HEK293T (cell line): ENCODE measurements around the gene MMP24.

Experiments used
- CTCF ChIA-PET: fragments of 350-600 bp; formaldehyde crosslinking; extraction: SDS; loops from one replicate; lab custom pipeline; 2021; ENCODE audit warnings: antibody characterized with exemption, inconsistent platforms; lab: Yijun Ruan, JAX
- POLR2A ChIA-PET: fragments of 350-600 bp; formaldehyde crosslinking; extraction: SDS; loops from one replicate; lab custom pipeline; 2020; ENCODE audit warnings: antibody characterized with exemption, inconsistent platforms; lab: Yijun Ruan, JAX
- DNase-seq: peaks from one replicate; pipeline ENCODE4 v3.0.0; 2012; ENCODE audit warnings: mixed read lengths; ENCODE audit errors: extremely low spot score
- ARNT ChIP-seq: fragments of 450-650 bp; IDR thresholded peaks from 2 replicates; pipeline ENCODE4 v1.6.1; 2017; ENCODE audit warnings: mild to moderate bottlenecking
- BHLHE40 ChIP-seq: fragments of 450-650 bp; IDR thresholded peaks from 2 replicates; pipeline ENCODE4 v1.6.1; 2016; ENCODE audit warnings: mild to moderate bottlenecking, moderate library complexity, borderline replicate concordance
- CTBP1 ChIP-seq: fragments of 450-650 bp; IDR thresholded peaks from 2 replicates; pipeline ENCODE4 v1.6.1; 2016; ENCODE audit warnings: borderline replicate concordance
- ELF4 ChIP-seq: fragments of 450-650 bp; IDR thresholded peaks from 2 replicates; pipeline ENCODE4 v1.6.1; 2017; ENCODE audit warnings: antibody characterized with exemption
- FOXA1 ChIP-seq: fragments of 450-650 bp; IDR thresholded peaks from 2 replicates; pipeline ENCODE4 v1.6.1; 2016; ENCODE audit warnings: mild to moderate bottlenecking
- FOXK2 ChIP-seq: fragments of 450-650 bp; IDR thresholded peaks from 2 replicates; pipeline ENCODE4 v1.6.1; 2016; ENCODE audit warnings: mild to moderate bottlenecking
- FOXM1 ChIP-seq: fragments of 450-650 bp; IDR thresholded peaks from 2 replicates; pipeline ENCODE4 v1.6.1; 2017; ENCODE audit warnings: mild to moderate bottlenecking, borderline replicate concordance
- HDGF ChIP-seq: fragments of 450-650 bp; IDR thresholded peaks from 2 replicates; pipeline ENCODE4 v1.6.1; 2017; ENCODE audit warnings: antibody characterized with exemption, borderline replicate concordance
- L3MBTL2 ChIP-seq: fragments of 450-650 bp; conservative IDR thresholded peaks from 2 replicates; pipeline ENCODE4 v1.6.1; 2016; ENCODE audit warnings: mild to moderate bottlenecking
- LEF1 ChIP-seq: fragments of 450-650 bp; IDR thresholded peaks from 2 replicates; pipeline ENCODE4 v1.6.1; 2017; ENCODE audit warnings: mild to moderate bottlenecking, borderline replicate concordance
- NFRKB ChIP-seq: fragments of 450-650 bp; IDR thresholded peaks from 2 replicates; pipeline ENCODE4 v1.6.1; 2016; ENCODE audit warnings: mild to moderate bottlenecking, moderate library complexity
- PKNOX1 ChIP-seq: fragments of 450-650 bp; IDR thresholded peaks from 2 replicates; pipeline ENCODE4 v1.6.1; 2016
- SP1 ChIP-seq: fragments of 450-650 bp; IDR thresholded peaks from 2 replicates; pipeline ENCODE4 v1.6.1; 2017
- SUZ12 ChIP-seq: fragments of 450-650 bp; IDR thresholded peaks from 2 replicates; pipeline ENCODE4 v1.6.1; 2016; ENCODE audit warnings: mild to moderate bottlenecking
- TARDBP ChIP-seq: fragments of 450-650 bp; IDR thresholded peaks from 2 replicates; pipeline ENCODE4 v1.6.1; 2016
- ZNF384 ChIP-seq: fragments of 450-650 bp; IDR thresholded peaks from 2 replicates; pipeline ENCODE4 v1.6.1; 2016

The MMP24 gene

GRCh38 chr20:35286899-35287508 is 60.5 kb downstream of the MMP24 start:
- CTCF ChIA-PET, result interaction anchor here (0.6 kb wide), 1 partner anchor 15 kb away, joined by 3 read pairs; no protein-coding TSS in a partner anchor
- DNase-seq, result no peak
- POLR2A ChIA-PET, result interaction anchor here (1.8 kb wide), 1 partner anchor 168 kb away, joined by 6 read pairs; the partner anchor contains the start of gene CEP250
- no peak for TF ChIP-seq SP1
- no peak for TF ChIP-seq FOXK2
- TF ChIP-seq ZNF384, result no peak
- TF ChIP-seq FOXM1, result no peak
- no peak for TF ChIP-seq TARDBP
- no peak for TF ChIP-seq PKNOX1
- no peak for TF ChIP-seq FOXA1
- TF ChIP-seq ELF4, result no peak
- no peak for TF ChIP-seq NFRKB

- no peak for DNase-seq
- TF ChIP-seq FOXK2 (no peak), SP1 (no peak), ELF4 (no peak), CTBP1 (no peak), HDGF (no peak), PKNOX1 (no peak), TARDBP (no peak), FOXM1 (no peak), FOXA1 (no peak), ARNT (no peak)
- ChIA-PET POLR2A (interaction anchor here (1.8 kb wide), 1 partner anchor 167 kb away, joined by 6 read pairs; the partner anchor contains the start of gene CEP250), CTCF (no interaction called here)
These were observed 61.2 kb downstream of the MMP24 start for GRCh38 chr20:35287509-35288324.

GRCh38 chr20:35288325-35289060 is 62.0 kb downstream of the MMP24 start:
- ChIA-PET CTCF (interaction anchor here (0.6 kb wide), 1 partner anchor 16 kb away, joined by 3 read pairs; no protein-coding TSS in a partner anchor), POLR2A (no interaction called here)
- TF ChIP-seq LEF1 (no peak), FOXM1 (no peak)

GRCh38 chr20:35290186-35290886 is 63.8 kb downstream of the MMP24 start:
- TF ChIP-seq FOXA1 (no peak), LEF1 (no peak), TARDBP (no peak), CTBP1 (no peak), SUZ12 (no peak)
- no peak for DNase-seq
- POLR2A ChIA-PET, result interaction anchor here (1.3 kb wide), 1 partner anchor 164 kb away, joined by 3 read pairs; no protein-coding TSS in a partner anchor
- CTCF ChIA-PET, result no interaction called here

More at GRCh38 chr20:35288325-35289060, 62.0 kb downstream of the MMP24 start:
- DNase-seq, result no peak

- no peak for DNase-seq
- ChIA-PET CTCF (no interaction called here), POLR2A (no interaction called here)
- no peak for TF ChIP-seq HDGF
- no peak for TF ChIP-seq LEF1
- no peak for TF ChIP-seq FOXM1
- TF ChIP-seq ARNT, result no peak
- no peak for TF ChIP-seq BHLHE40
- TF ChIP-seq FOXK2, result no peak
- TF ChIP-seq SP1, result no peak
- no peak for TF ChIP-seq L3MBTL2
- TF ChIP-seq TARDBP, result no peak
- TF ChIP-seq CTBP1, result no peak
- TF ChIP-seq NFRKB, result no peak
- TF ChIP-seq FOXA1, result no peak
- no peak for TF ChIP-seq PKNOX1
These were observed 64.5 kb downstream of the MMP24 start for GRCh38 chr20:35290887-35291417.
